Osteocyte (in vitro differentiated cells): ENCODE measurements around the gene FUT8. TPM values are rescaled to one million over a fixed set of nuclear protein-coding genes. Genes with fewer than 3 reads are reported as not detected.

Experiments
- DNase-seq: peaks from one replicate; pipeline ENCODE4 v3.0.0; 2021; ENCODE audit warnings: mixed read lengths; ENCODE audit not compliant: unreplicated experiment; ENCODE audit errors: extremely low spot score
- H3K27ac Mint-ChIP-seq: one replicate; pipeline ENCODE4 v1.8.0; 2021; ENCODE audit warnings: mild to moderate bottlenecking, mixed read lengths; ENCODE audit not compliant: unreplicated experiment
- H3K27me3 Mint-ChIP-seq: one replicate; pipeline ENCODE4 v1.8.0; 2021; ENCODE audit warnings: mixed read lengths; ENCODE audit not compliant: unreplicated experiment
- H3K36me3 Mint-ChIP-seq: one replicate; pipeline ENCODE4 v1.8.0; 2021; ENCODE audit warnings: mixed read lengths; ENCODE audit not compliant: unreplicated experiment
- H3K4me1 Mint-ChIP-seq: one replicate; pipeline ENCODE4 v1.8.0; 2021; ENCODE audit warnings: mixed read lengths; ENCODE audit not compliant: unreplicated experiment
- H3K4me3 Mint-ChIP-seq: one replicate; pipeline ENCODE4 v1.8.0; 2021; ENCODE audit warnings: mild to moderate bottlenecking, moderate library complexity, mixed read lengths; ENCODE audit not compliant: unreplicated experiment
- H3K9me3 Mint-ChIP-seq: one replicate; pipeline ENCODE4 v1.8.0; 2021; ENCODE audit warnings: mixed read lengths; ENCODE audit not compliant: unreplicated experiment
- total RNA-seq: library from RNA; stranded (reverse); gene quantifications from 2 replicates; pipeline ENCODE4 v1.2.1, GENCODE V29; 2021
- TF ChIP-seq, protein P1 (sequence below): fragments of 200-600 bp; sonication (generic); IDR thresholded peaks from 2 replicates; pipeline ENCODE4 v1.5.0; 2021; ENCODE audit warnings: antibody characterized with exemption, mild to moderate bottlenecking, moderate library complexity

Gene FUT8
- total RNA-seq, 1 donor from 2014 or later: 35.5 TPM

DNA sequence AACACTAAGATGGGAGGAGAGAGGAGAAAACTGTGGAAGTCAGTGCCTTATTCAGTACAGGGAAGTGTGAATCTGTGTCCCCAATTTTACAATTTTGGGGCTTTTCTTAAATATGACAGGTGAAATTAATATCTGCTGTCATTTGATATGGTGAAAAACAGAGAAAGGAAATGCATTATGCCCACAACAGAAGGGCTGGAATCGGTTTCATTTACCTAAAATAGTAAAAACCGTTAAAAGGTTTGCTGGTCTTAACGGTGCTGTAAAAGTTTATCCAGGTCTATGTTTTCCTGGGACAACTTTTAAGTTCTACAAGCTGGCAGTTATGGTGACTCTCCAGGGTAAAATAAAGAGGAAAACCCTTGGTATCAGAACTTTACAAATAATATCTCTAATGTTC, 310.8 kb downstream of the FUT8 start:
- peaks cover 5% of the 10 kb centered on the region for H3K36me3 Mint-ChIP-seq
- H3K9me3 Mint-ChIP-seq: peaks cover 20% of the 10 kb centered on the region
- no peaks in the 10 kb centered on the region for H3K27me3 Mint-ChIP-seq
- no peak overlapping the region for H3K4me3 Mint-ChIP-seq
- no peak overlapping the region for H3K27ac Mint-ChIP-seq
- no peaks in the 10 kb centered on the region for H3K4me1 Mint-ChIP-seq
- TF ChIP-seq, protein P1, sequence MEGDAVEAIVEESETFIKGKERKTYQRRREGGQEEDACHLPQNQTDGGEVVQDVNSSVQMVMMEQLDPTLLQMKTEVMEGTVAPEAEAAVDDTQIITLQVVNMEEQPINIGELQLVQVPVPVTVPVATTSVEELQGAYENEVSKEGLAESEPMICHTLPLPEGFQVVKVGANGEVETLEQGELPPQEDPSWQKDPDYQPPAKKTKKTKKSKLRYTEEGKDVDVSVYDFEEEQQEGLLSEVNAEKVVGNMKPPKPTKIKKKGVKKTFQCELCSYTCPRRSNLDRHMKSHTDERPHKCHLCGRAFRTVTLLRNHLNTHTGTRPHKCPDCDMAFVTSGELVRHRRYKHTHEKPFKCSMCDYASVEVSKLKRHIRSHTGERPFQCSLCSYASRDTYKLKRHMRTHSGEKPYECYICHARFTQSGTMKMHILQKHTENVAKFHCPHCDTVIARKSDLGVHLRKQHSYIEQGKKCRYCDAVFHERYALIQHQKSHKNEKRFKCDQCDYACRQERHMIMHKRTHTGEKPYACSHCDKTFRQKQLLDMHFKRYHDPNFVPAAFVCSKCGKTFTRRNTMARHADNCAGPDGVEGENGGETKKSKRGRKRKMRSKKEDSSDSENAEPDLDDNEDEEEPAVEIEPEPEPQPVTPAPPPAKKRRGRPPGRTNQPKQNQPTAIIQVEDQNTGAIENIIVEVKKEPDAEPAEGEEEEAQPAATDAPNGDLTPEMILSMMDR: no peak
- DNase-seq: no peak

DNA sequence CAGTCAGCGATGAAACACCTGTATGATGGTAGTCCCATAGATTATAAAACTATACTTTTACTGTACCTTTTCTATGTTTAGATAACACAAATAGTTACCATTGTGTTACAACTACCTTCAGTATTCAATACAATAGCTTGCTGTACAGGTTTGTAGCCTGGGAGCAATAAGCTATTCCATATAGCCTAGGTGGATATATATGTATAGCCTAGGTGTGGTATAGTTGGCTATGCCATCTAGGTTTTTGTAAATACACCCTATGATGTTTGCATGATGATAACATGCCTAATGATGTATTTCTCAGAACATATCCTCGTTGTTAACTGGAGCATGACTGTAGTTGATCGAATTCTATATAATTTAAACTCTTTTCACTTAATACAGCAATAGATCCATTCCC, 316.1 kb downstream of the FUT8 start:
- Mint-ChIP-seq H3K4me3 (no peak overlapping the region), H3K27me3 (no peaks in the 10 kb centered on the region), H3K9me3 (peaks cover 8% of the 10 kb centered on the region), H3K27ac (no peak overlapping the region), H3K36me3 (peaks cover 5% of the 10 kb centered on the region), H3K4me1 (peaks cover 9% of the 10 kb centered on the region)
- TF ChIP-seq, protein P1: no peak
- no peak for DNase-seq

- Mint-ChIP-seq H3K4me3 (no peak overlapping the region), H3K27ac (no peak overlapping the region), H3K36me3 (peaks cover 5% of the 10 kb centered on the region), H3K4me1 (peaks cover 9% of the 10 kb centered on the region), H3K9me3 (peaks cover 8% of the 10 kb centered on the region), H3K27me3 (no peaks in the 10 kb centered on the region)
- TF ChIP-seq, protein P1: no peak
- DNase-seq: no peak
Observed at GRCh38 chr14:65729566-65729965, 317.0 kb downstream of the FUT8 start.

DNA sequence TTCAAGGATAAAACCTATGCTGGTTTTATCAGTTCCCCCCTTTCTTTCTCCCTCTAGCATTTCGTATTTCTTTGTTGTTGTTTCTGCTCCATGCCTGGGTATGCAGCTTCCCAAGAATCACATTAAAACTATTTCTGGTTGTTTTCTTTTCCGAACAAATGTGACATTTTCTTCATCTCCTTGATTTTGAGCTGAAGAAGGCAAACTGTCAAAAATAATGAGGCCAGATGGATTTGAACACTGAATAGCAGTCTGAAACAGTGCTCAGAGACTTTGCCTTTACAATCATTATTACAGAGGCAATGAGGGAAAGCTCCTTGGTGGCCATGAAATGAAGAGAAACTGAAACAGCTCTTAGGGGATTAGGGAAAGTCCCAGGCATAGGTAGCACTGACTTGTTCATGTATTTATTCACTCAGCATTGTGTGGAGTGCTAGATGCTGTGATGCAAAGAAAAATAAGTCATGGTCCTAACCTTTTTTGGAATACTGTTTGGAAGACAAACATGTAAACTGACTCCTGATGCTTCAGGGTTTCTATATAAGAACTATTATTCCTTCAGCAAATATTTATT, 319.5 kb downstream of the FUT8 start:
- Mint-ChIP-seq H3K9me3 (peaks cover 8% of the 10 kb centered on the region), H3K27ac (peak overlapping the region; percentile 6), H3K4me1 (peaks cover 9% of the 10 kb centered on the region), H3K4me3 (no peak overlapping the region), H3K27me3 (no peaks in the 10 kb centered on the region), H3K36me3 (peaks cover 5% of the 10 kb centered on the region)
- TF ChIP-seq, protein P1: no peak
- no peak for DNase-seq

- no peak overlapping the region for H3K27ac Mint-ChIP-seq
- TF ChIP-seq, protein P1: no peak
- no peaks in the 10 kb centered on the region for H3K4me1 Mint-ChIP-seq
- no peak overlapping the region for H3K4me3 Mint-ChIP-seq
- H3K27me3 Mint-ChIP-seq: no peaks in the 10 kb centered on the region
- H3K9me3 Mint-ChIP-seq: no peaks in the 10 kb centered on the region
- no peak for DNase-seq
- H3K36me3 Mint-ChIP-seq: no peaks in the 10 kb centered on the region
Observed at GRCh38 chr14:65738339-65738738, 325.8 kb downstream of the FUT8 start.
